Measurements from ENCODE around the gene EPB41L5. TPM values are rescaled to one million over a fixed set of nuclear protein-coding genes. Genes with fewer than 3 reads are reported as not detected.

Gene EPB41L5
- total and polyA plus RNA-seq, 2 experiments from 2014 or later = 31.1 to 41.7 TPM

DNA sequence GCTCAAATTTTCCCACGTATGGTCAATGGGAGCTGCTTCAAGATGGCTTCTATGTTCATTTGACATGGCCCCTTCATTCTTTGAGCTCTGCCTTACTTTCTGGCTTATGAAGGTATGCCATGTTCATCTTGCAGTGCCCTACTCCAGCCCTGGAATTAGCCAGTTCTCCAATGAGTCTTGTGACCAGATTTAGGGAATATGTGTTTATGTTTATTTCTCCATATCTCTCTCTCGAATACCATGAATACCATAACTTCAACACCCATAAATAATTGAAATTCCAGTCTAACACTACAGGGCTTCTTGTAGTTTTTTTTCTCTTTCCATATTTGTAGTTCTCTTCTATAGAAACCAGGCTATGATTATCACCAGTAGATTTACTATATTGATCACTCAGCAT lies 39.7 kb downstream of the EPB41L5 start:
- DNase-seq (ENCODE audit: low spot score) = no peak
- Histone ChIP-seq H2AFZ (no peak overlapping the region), H3K9me3 (ENCODE audit: low read depth) (no peaks in the 10 kb centered on the region), H3K4me1 (ENCODE audit: insufficient read depth) (no peaks in the 10 kb centered on the region), H3K27me3 (no peaks in the 10 kb centered on the region), H3K4me2 (no peak overlapping the region), H3K36me3 (replicated peaks; ENCODE audit: insufficient read depth, low read depth) (no peaks in the 10 kb centered on the region), H3K4me3 (no peak overlapping the region), H3K27ac (no peak overlapping the region), H3K9me2 (replicated peaks; ENCODE audit: insufficient read depth) (no peaks in the 10 kb centered on the region), H3K79me2 (peaks cover 57% of the 10 kb centered on the region), H4K20me1 (ENCODE audit: insufficient read depth, poor library complexity, severe bottlenecking) (no peaks in the 10 kb centered on the region)
- TF ChIP-seq EZH2phosphoT487 (IDR thresholded peaks at IDR 0.05; ENCODE audit: low read depth, severe bottlenecking, unreplicated experiment) (no peak), CTCF (IDR thresholded peaks at IDR 0.05; ENCODE audit: poor library complexity) (no peak), EZH2 (IDR thresholded peaks at IDR 0.05; ENCODE audit: borderline replicate concordance) (no peak)
- 78% methylated on average over 2 of the region's 2 CpGs for WGBS (ENCODE audit: low lambda C conversion rate, missing lambda C conversion rate)

DNA sequence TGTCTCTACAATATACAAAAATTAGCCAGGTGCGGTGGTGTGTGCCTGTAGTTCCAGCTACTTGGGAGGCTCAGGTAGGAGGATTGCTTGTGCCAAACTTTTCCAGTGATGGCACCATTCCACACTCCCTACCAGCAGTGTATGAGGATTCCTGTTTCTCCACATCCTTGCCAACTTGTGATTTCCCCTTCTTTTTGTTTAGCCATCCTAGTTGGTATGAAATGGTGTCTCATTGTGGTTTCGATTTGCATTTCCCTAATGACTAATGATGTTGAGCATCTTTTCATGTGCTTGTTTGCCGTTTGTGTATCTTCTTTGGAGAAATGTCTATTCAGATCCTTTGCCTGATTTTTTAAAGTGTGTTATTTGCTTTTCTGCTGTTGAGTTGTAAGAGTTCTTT lies 41.0 kb downstream of the EPB41L5 start:
- H3K27ac ChIP-seq = no peak overlapping the region
- H2AFZ ChIP-seq = no peak overlapping the region
- no peak overlapping the region for H3K4me3 ChIP-seq
- 97% methylated on average over 3 of the region's 3 CpGs for WGBS (ENCODE audit: low lambda C conversion rate, missing lambda C conversion rate)
- no peaks in the 10 kb centered on the region for H3K36me3 ChIP-seq (replicated peaks; ENCODE audit: insufficient read depth, low read depth)
- TF ChIP-seq EZH2phosphoT487 (IDR thresholded peaks at IDR 0.05; ENCODE audit: low read depth, severe bottlenecking, unreplicated experiment) = no peak
- no peak for DNase-seq (ENCODE audit: low spot score)
- no peaks in the 10 kb centered on the region for H3K9me2 ChIP-seq (replicated peaks; ENCODE audit: insufficient read depth)
- H3K9me3 ChIP-seq (ENCODE audit: low read depth) = no peaks in the 10 kb centered on the region
- no peak overlapping the region for H3K4me2 ChIP-seq
- H3K4me1 ChIP-seq (ENCODE audit: insufficient read depth) = no peaks in the 10 kb centered on the region
- peaks cover 62% of the 10 kb centered on the region for H3K79me2 ChIP-seq
- no peaks in the 10 kb centered on the region for H4K20me1 ChIP-seq (ENCODE audit: insufficient read depth, poor library complexity, severe bottlenecking)
- no peaks in the 10 kb centered on the region for H3K27me3 ChIP-seq

GRCh38 chr2:120059483-120059882 lies 46.6 kb downstream of the EPB41L5 start:
- Histone ChIP-seq H3K4me3 (no peak overlapping the region), H3K79me2 (peaks cover 72% of the 10 kb centered on the region), H3K4me2 (no peak overlapping the region), H2AFZ (no peak overlapping the region), H3K9me2 (replicated peaks; ENCODE audit: insufficient read depth) (no peaks in the 10 kb centered on the region), H3K9me3 (ENCODE audit: low read depth) (no peaks in the 10 kb centered on the region), H3K27me3 (no peaks in the 10 kb centered on the region), H3K27ac (no peak overlapping the region), H3K36me3 (replicated peaks; ENCODE audit: insufficient read depth, low read depth) (no peaks in the 10 kb centered on the region), H3K4me1 (ENCODE audit: insufficient read depth) (no peaks in the 10 kb centered on the region), H4K20me1 (ENCODE audit: insufficient read depth, poor library complexity, severe bottlenecking) (no peaks in the 10 kb centered on the region)
- 93% methylated on average over 8 of the region's 8 CpGs for WGBS (ENCODE audit: low lambda C conversion rate, missing lambda C conversion rate)
- TF ChIP-seq EZH2 (IDR thresholded peaks at IDR 0.05; ENCODE audit: borderline replicate concordance) (no peak), CTCF (IDR thresholded peaks at IDR 0.05; ENCODE audit: poor library complexity) (no peak), EZH2phosphoT487 (IDR thresholded peaks at IDR 0.05; ENCODE audit: low read depth, severe bottlenecking, unreplicated experiment) (no peak)
- no peak for DNase-seq (ENCODE audit: low spot score)

DNA sequence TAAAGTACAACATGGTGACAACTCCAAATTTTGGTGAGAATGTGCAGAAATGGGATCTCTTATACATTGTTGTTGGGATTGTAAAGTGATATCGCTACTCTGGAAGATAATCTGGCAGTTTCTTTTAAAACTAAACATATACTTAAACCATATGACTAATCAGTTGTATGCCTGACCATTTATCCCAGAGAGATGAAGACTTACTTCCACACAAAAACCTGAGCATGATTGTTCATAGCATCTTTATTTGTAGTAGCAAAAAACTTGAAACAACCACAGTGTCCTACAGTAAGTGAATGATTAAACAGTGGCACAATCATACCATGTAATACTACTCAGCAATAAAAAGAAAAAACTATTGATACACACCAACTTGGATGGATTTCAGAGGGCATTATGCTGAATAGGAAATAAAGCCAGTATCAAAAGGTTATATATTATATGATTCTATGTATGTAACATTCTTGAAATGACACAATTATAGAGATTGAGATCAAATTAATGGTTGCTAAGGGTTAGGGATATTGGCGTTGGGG lies 47.3 kb downstream of the EPB41L5 start:
- H4K20me1 ChIP-seq (ENCODE audit: insufficient read depth, poor library complexity, severe bottlenecking) = no peaks in the 10 kb centered on the region
- H3K36me3 ChIP-seq (replicated peaks; ENCODE audit: insufficient read depth, low read depth) = no peaks in the 10 kb centered on the region
- no peak overlapping the region for H3K4me2 ChIP-seq
- no peaks in the 10 kb centered on the region for H3K9me2 ChIP-seq (replicated peaks; ENCODE audit: insufficient read depth)
- no peak overlapping the region for H3K27ac ChIP-seq
- TF ChIP-seq EZH2phosphoT487 (IDR thresholded peaks at IDR 0.05; ENCODE audit: low read depth, severe bottlenecking, unreplicated experiment) = no peak
- TF ChIP-seq CTCF (IDR thresholded peaks at IDR 0.05; ENCODE audit: poor library complexity) = no peak
- no peak for TF ChIP-seq EZH2 (IDR thresholded peaks at IDR 0.05; ENCODE audit: borderline replicate concordance)
- H3K4me1 ChIP-seq (ENCODE audit: insufficient read depth) = peaks cover 5% of the 10 kb centered on the region
- 81% methylated on average over 2 of the region's 2 CpGs for WGBS (ENCODE audit: low lambda C conversion rate, missing lambda C conversion rate)
- no peaks in the 10 kb centered on the region for H3K27me3 ChIP-seq
- DNase-seq (ENCODE audit: low spot score) = no peak
- no peak overlapping the region for H2AFZ ChIP-seq
- peaks cover 67% of the 10 kb centered on the region for H3K79me2 ChIP-seq
- H3K4me3 ChIP-seq = no peak overlapping the region
- no peaks in the 10 kb centered on the region for H3K9me3 ChIP-seq (ENCODE audit: low read depth)

Measured in hepatocyte (in vitro differentiated cells).